Measurements from ENCODE around the gene ENC1.

Gene ENC1

GRCh38 chr5:74641735-74642542, 1.4 kb upstream of the ENC1 start:
- H3K9me3 Mint-ChIP-seq, result no peaks in the 10 kb centered on the region
- peak overlapping the region; percentile 88 for H3K4me3 Mint-ChIP-seq
- peaks cover 38% of the 10 kb centered on the region for H3K4me1 Mint-ChIP-seq
- H3K27me3 Mint-ChIP-seq, result peaks cover 10% of the 10 kb centered on the region
- H3K36me3 Mint-ChIP-seq, result no peaks in the 10 kb centered on the region
- H3K27ac Mint-ChIP-seq, result no peak overlapping the region

DNA sequence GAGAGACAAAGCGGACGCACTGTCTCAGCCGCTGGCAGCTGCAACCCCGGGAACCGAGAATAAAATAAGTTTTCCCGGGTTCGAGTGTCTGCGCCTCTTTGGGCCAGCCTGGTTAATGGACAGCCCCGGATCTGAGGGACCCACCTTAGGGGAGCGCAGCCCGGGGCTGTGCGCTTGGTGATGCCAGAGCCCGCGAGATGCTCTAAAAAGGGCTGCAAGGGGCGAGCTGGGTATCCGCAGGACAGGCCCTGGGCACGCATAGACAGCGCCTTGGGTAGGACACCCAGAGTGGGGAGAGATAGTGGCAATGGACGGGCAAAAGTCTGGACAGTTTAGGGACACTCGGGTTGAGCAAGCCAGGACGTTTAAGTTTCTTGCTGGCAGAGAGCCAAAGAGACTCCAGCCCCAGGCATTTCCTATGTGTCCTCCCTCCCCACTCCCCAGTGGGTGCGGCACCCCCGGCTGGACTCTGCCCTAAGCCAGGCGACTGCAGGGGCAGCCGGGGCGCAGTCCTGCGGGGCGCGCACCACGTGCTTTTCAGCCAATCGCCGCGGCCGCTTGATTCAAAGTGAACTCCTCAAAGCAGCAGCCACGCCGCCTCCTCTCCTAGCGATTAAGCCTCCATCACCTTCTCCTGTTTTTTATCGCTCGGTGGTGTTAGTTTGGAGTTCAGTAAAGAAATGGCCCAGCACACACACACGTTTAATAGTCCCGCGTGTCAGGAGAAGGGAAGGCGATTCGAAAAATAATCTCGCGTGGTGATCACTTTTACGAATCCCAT, 616 bp upstream of the ENC1 start:
- H3K27ac Mint-ChIP-seq, result no peak overlapping the region
- peak overlapping the region; percentile 88 for H3K4me3 Mint-ChIP-seq
- peaks cover 10% of the 10 kb centered on the region for H3K27me3 Mint-ChIP-seq
- no peaks in the 10 kb centered on the region for H3K36me3 Mint-ChIP-seq
- H3K4me1 Mint-ChIP-seq, result peaks cover 38% of the 10 kb centered on the region
- no peaks in the 10 kb centered on the region for H3K9me3 Mint-ChIP-seq

DNA sequence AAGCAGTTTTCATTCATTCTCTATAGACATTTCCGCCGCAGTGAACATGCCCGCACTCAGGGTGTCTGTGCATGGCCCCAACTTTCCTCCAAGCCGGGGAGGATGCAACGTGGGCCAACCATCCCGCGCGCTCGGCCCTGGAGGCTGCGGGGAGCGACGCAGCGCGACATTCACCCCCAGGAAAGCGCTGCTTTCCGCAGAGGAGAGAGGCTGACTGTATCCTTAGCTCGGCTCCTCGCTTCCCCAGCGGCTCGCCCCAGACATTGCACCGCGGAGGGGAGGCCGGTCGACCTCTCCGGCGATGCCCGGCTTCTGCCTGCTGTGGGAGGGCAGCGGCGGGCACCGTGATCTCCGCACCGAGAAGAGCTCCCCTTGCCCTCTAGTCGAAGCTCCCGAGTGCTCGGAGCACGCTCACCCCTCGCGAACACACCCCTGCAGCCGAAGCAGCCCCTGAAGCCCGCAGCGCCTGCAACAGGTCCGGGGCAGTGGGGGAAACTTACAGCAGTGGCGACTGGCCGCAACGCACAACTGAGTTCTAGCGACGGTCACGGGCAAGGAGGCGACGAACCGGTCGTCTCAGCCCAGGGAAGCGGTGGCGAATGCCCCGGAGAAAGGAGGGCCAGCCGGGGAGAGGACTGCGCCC, 600 bp downstream of the ENC1 start:
- Mint-ChIP-seq H3K4me1 (peaks cover 38% of the 10 kb centered on the region), H3K9me3 (no peaks in the 10 kb centered on the region), H3K27me3 (peaks cover 8% of the 10 kb centered on the region), H3K36me3 (no peaks in the 10 kb centered on the region), H3K4me3 (peak overlapping the region; percentile 88), H3K27ac (peak overlapping the region; percentile 41)

- H3K4me3 Mint-ChIP-seq, result peak overlapping the region; percentile 88
- H3K4me1 Mint-ChIP-seq, result peaks cover 38% of the 10 kb centered on the region
- no peaks in the 10 kb centered on the region for H3K36me3 Mint-ChIP-seq
- peak overlapping the region; percentile 41 for H3K27ac Mint-ChIP-seq
- H3K27me3 Mint-ChIP-seq, result peaks cover 8% of the 10 kb centered on the region
- H3K9me3 Mint-ChIP-seq, result no peaks in the 10 kb centered on the region
These were observed 1.3 kb downstream of the ENC1 start for GRCh38 chr5:74638970-74639806.

GRCh38 chr5:74638544-74638969, 2.0 kb downstream of the ENC1 start:
- H3K4me1 Mint-ChIP-seq, result peaks cover 38% of the 10 kb centered on the region
- H3K36me3 Mint-ChIP-seq, result no peaks in the 10 kb centered on the region
- no peaks in the 10 kb centered on the region for H3K9me3 Mint-ChIP-seq
- peaks cover 8% of the 10 kb centered on the region for H3K27me3 Mint-ChIP-seq
- peak overlapping the region; percentile 42 for H3K27ac Mint-ChIP-seq
- H3K4me3 Mint-ChIP-seq, result peak overlapping the region; percentile 88

- Mint-ChIP-seq H3K27ac (no peak overlapping the region), H3K9me3 (no peaks in the 10 kb centered on the region), H3K4me1 (peaks cover 38% of the 10 kb centered on the region), H3K36me3 (no peaks in the 10 kb centered on the region), H3K4me3 (no peak overlapping the region), H3K27me3 (peaks cover 8% of the 10 kb centered on the region)
These were observed 4.0 kb downstream of the ENC1 start for GRCh38 chr5:74636552-74636951.

- Mint-ChIP-seq H3K9me3 (no peaks in the 10 kb centered on the region), H3K27me3 (peaks cover 8% of the 10 kb centered on the region), H3K36me3 (no peaks in the 10 kb centered on the region), H3K4me3 (no peak overlapping the region), H3K4me1 (peaks cover 39% of the 10 kb centered on the region), H3K27ac (no peak overlapping the region)
These were observed 4.4 kb downstream of the ENC1 start for GRCh38 chr5:74636149-74636548.

- Mint-ChIP-seq H3K27ac (no peak overlapping the region), H3K9me3 (no peaks in the 10 kb centered on the region), H3K4me3 (no peak overlapping the region), H3K4me1 (peaks cover 43% of the 10 kb centered on the region), H3K36me3 (no peaks in the 10 kb centered on the region), H3K27me3 (peaks cover 8% of the 10 kb centered on the region)
These were observed 5.8 kb downstream of the ENC1 start for GRCh38 chr5:74634611-74635286.

DNA sequence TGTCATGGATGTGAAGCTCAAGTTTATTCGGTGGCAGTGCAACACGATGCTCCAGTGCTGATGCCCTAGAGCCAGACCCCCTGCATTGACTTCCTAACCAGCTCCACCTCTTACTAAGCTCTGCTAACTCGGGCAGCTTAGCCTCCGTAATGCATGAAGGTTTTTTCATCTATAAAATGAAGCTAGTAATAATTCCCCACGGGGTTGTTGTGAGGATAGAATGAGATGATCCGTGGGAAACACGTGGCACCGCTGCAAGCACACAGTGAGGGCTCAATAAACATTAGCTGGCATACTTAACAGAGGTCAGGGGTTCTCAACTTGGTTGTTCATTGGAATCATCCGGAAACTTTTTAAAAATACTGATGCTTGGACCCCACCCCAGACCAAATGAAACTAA, 6.8 kb downstream of the ENC1 start:
- Mint-ChIP-seq H3K4me3 (no peak overlapping the region), H3K27me3 (peaks cover 5% of the 10 kb centered on the region), H3K4me1 (peaks cover 32% of the 10 kb centered on the region), H3K36me3 (no peaks in the 10 kb centered on the region), H3K9me3 (no peaks in the 10 kb centered on the region), H3K27ac (no peak overlapping the region)

GRCh38 chr5:74632947-74633356, 7.6 kb downstream of the ENC1 start:
- Mint-ChIP-seq H3K9me3 (no peaks in the 10 kb centered on the region), H3K27me3 (peaks cover 3% of the 10 kb centered on the region), H3K36me3 (no peaks in the 10 kb centered on the region), H3K4me3 (no peak overlapping the region), H3K27ac (no peak overlapping the region), H3K4me1 (peaks cover 25% of the 10 kb centered on the region)

GRCh38 chr5:74631081-74631953, 9.2 kb downstream of the ENC1 start:
- Mint-ChIP-seq H3K27me3 (no peaks in the 10 kb centered on the region), H3K27ac (peak overlapping the region; percentile 89), H3K9me3 (no peaks in the 10 kb centered on the region), H3K4me3 (peak overlapping the region; percentile 74), H3K4me1 (peaks cover 23% of the 10 kb centered on the region), H3K36me3 (no peaks in the 10 kb centered on the region)

- Mint-ChIP-seq H3K27ac (peak overlapping the region; percentile 23), H3K4me3 (no peak overlapping the region), H3K36me3 (no peaks in the 10 kb centered on the region)
These were observed 10.0 kb downstream of the ENC1 start for GRCh38 chr5:74630453-74631066.

GRCh38 chr5:74629326-74629725, 11.2 kb downstream of the ENC1 start:
- Mint-ChIP-seq H3K4me3 (no peak overlapping the region), H3K9me3 (no peaks in the 10 kb centered on the region), H3K27me3 (no peaks in the 10 kb centered on the region), H3K36me3 (no peaks in the 10 kb centered on the region), H3K4me1 (peaks cover 23% of the 10 kb centered on the region), H3K27ac (no peak overlapping the region)

More at GRCh38 chr5:74630453-74631066, 10.0 kb downstream of the ENC1 start:
- H3K4me1 Mint-ChIP-seq, result peaks cover 23% of the 10 kb centered on the region
- no peaks in the 10 kb centered on the region for H3K27me3 Mint-ChIP-seq
- no peaks in the 10 kb centered on the region for H3K9me3 Mint-ChIP-seq

Measured in activated naive CD4-positive, alpha-beta T cell treated with anti-CD3 and anti-CD28 coated beads, Interleukin-2, amount 50 U/mL, for 24 hours (primary cell).